Parathyroid adenoma (tissue), 2 donors: Measurements from ENCODE around the gene KCNH2.

Experiments used
- H2AFZ ChIP-seq: fragments of 300-600 bp; sonication (generic); one replicate; pipeline ENCODE4 v1.7.0; 2017; ENCODE audit warnings: antibody characterized with exemption, mild to moderate bottlenecking
- H3K27ac ChIP-seq: fragments of 300-600 bp; sonication (generic); one replicate; pipeline ENCODE4 v1.7.0; 2017
- H3K27me3 ChIP-seq: fragments of 300-600 bp; sonication (generic); one replicate; pipeline ENCODE4 v1.7.0; 2017; ENCODE audit warnings: low read length; ENCODE audit not compliant: control insufficient read depth, insufficient read depth
- H3K36me3 ChIP-seq: fragments of 300-600 bp; sonication (generic); one replicate; pipeline ENCODE4 v1.7.0; 2017; ENCODE audit warnings: low read length; ENCODE audit not compliant: control insufficient read depth, insufficient read depth
- H3K4me1 ChIP-seq: fragments of 300-600 bp; sonication (generic); one replicate; pipeline ENCODE4 v1.7.0; 2017; ENCODE audit warnings: control low read depth
- H3K4me2 ChIP-seq: fragments of 300-600 bp; sonication (generic); one replicate; pipeline ENCODE4 v1.7.0; 2017; ENCODE audit warnings: low read length
- H3K4me3 ChIP-seq: fragments of 300-600 bp; sonication (generic); one replicate; pipeline ENCODE4 v1.7.0; 2017; ENCODE audit warnings: low read depth, low read length
- H3K79me2 ChIP-seq: fragments of 300-600 bp; sonication (generic); one replicate; pipeline ENCODE4 v1.7.0; 2017; ENCODE audit warnings: control low read depth
- H3K9ac ChIP-seq: fragments of 300-600 bp; sonication (generic); one replicate; pipeline ENCODE4 v1.7.0; 2017; ENCODE audit warnings: mild to moderate bottlenecking
- H3K9me3 ChIP-seq: fragments of 300-600 bp; sonication (generic); one replicate; pipeline ENCODE4 v1.7.0; 2017; ENCODE audit warnings: low read length; ENCODE audit not compliant: control insufficient read depth
- TF ChIP-seq, protein P1 (sequence below): fragments of 300-600 bp; sonication (generic); IDR thresholded peaks from one replicate; pipeline ENCODE4 v1.7.0; 2017; ENCODE audit warnings: antibody characterized with exemption, mild to moderate bottlenecking
- donor health status: primary hyperparathyroidism.

The KCNH2 gene

DNA sequence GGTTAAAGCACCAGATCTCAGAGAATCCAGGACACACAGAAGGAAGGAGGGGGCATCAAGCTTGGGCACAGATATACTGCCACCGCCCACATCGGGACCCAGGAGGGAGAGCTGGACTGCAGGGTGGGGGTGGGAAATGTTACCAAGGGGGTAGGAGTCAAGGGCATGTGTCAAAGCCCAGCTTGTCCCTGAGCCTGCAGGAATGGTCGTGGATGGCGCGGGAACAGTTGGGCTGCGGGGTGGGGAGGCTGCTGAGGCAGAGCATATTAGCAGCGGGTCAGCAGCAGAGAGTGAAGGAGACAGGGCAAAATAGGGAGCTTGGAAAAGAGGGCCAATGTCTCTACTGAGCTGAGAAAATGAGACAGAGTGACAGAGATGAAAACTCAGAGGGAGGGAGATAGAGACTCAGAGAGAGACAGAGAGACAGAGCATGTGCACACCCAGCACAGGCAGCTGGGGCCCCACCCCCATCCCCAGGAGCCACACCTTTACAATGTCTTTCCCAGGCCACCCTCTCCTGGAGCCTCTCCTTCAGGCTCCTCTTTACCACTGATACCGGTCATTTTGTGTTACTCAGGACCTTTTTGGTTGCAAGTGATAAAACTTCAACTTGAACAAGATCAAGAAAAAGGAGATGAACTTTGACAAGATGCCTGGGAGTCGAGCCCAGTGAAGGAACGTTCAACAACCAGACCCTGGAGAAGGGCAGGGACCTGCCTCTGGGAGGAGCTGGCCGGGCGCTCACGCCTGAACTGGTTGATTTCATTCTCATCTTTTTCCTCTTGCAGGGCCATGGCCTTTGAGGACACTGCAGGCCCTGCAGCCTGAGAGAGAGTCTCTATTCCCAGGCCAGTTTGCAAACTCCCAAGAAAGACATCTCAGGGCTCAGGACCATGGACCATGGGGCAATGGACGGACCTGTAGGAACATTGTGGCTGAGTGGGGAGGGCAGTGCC lies 75.8 kb downstream of the KCNH2 start:
- no peaks in the 10 kb centered on the region for H3K36me3 ChIP-seq
- H3K9me3 ChIP-seq: no peaks in the 10 kb centered on the region
- no peaks in the 10 kb centered on the region for H3K4me1 ChIP-seq
- no peak overlapping the region for H3K27ac ChIP-seq
- no peaks in the 10 kb centered on the region for H3K79me2 ChIP-seq
- no peak overlapping the region for H3K4me3 ChIP-seq
- TF ChIP-seq, protein P1, sequence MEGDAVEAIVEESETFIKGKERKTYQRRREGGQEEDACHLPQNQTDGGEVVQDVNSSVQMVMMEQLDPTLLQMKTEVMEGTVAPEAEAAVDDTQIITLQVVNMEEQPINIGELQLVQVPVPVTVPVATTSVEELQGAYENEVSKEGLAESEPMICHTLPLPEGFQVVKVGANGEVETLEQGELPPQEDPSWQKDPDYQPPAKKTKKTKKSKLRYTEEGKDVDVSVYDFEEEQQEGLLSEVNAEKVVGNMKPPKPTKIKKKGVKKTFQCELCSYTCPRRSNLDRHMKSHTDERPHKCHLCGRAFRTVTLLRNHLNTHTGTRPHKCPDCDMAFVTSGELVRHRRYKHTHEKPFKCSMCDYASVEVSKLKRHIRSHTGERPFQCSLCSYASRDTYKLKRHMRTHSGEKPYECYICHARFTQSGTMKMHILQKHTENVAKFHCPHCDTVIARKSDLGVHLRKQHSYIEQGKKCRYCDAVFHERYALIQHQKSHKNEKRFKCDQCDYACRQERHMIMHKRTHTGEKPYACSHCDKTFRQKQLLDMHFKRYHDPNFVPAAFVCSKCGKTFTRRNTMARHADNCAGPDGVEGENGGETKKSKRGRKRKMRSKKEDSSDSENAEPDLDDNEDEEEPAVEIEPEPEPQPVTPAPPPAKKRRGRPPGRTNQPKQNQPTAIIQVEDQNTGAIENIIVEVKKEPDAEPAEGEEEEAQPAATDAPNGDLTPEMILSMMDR: no peak
- H3K4me2 ChIP-seq: no peak overlapping the region
- no peaks in the 10 kb centered on the region for H3K27me3 ChIP-seq
- no peak overlapping the region for H2AFZ ChIP-seq
- H3K9ac ChIP-seq: no peak overlapping the region

DNA sequence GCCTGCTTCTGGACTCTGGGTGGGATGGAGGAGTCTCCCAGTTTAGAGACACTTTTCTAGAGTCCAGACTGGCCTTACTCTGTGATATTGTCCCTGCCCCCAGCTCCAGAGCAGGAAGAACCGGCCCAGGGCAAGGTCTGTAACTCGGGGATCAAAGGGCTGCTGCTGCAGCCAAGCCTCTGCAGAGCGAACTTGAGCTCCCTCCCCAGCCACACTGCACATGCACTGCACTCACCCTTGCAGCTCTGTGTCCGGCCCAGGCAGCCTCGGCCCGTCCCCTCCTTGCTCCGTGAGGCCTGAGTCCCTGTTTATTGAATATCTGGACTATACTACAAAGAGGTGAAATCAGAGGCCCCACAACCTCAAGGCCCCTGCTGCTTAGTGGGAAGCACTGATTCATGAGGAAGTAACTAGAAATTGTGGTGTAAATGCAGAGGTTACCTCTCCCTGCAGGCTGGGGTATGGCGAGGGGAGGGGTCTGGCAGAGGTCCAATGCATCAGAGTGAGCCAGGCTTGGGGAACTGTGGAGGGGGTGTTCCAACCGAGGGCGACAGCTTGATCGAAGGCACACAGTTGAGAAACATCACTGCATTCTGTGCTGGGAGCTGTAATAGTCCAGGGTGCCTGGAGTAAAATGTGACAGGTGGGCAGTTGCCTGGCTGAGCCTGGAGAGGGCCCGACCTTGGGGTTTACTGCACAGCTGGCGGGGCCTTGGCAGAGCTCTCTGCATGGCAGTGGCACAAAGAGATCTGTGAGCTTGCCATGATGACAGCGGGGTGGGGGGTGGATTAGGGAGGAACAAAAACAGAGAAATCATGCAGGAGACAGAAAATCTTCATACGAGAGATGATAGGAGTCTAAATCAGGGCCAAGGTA lies 76.7 kb downstream of the KCNH2 start:
- Histone ChIP-seq H2AFZ (no peak overlapping the region), H3K36me3 (no peaks in the 10 kb centered on the region), H3K27ac (no peak overlapping the region), H3K4me3 (no peak overlapping the region), H3K79me2 (no peaks in the 10 kb centered on the region), H3K9me3 (no peaks in the 10 kb centered on the region), H3K4me1 (no peaks in the 10 kb centered on the region), H3K4me2 (no peak overlapping the region), H3K27me3 (no peaks in the 10 kb centered on the region), H3K9ac (no peak overlapping the region)
- TF ChIP-seq, protein P1: no peak

DNA sequence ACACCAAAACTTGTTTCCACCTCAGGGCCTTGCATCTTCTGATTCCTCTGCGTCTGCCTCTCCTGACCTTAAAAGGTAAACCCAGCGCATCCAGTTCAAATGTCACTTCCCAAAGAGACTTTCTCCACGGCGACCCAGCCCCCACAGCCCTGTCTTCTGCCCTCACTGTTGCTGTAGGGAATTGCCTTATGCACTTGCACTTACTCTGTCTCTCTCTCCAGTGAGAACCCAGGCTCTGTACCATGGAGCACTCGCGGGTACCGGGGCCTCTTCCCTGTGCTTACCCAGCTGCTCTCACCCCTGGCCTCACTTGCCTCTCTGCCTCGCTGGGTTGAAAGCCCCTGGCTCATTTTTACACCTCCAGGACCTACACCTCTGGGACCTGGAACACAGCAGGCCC lies 77.4 kb downstream of the KCNH2 start:
- Histone ChIP-seq H3K79me2 (no peaks in the 10 kb centered on the region), H3K27me3 (no peaks in the 10 kb centered on the region), H3K4me1 (no peaks in the 10 kb centered on the region), H3K4me2 (no peak overlapping the region), H3K27ac (no peak overlapping the region), H3K9me3 (no peaks in the 10 kb centered on the region), H3K36me3 (no peaks in the 10 kb centered on the region), H3K9ac (no peak overlapping the region), H3K4me3 (no peak overlapping the region), H2AFZ (no peak overlapping the region)
- TF ChIP-seq, protein P1: no peak

DNA sequence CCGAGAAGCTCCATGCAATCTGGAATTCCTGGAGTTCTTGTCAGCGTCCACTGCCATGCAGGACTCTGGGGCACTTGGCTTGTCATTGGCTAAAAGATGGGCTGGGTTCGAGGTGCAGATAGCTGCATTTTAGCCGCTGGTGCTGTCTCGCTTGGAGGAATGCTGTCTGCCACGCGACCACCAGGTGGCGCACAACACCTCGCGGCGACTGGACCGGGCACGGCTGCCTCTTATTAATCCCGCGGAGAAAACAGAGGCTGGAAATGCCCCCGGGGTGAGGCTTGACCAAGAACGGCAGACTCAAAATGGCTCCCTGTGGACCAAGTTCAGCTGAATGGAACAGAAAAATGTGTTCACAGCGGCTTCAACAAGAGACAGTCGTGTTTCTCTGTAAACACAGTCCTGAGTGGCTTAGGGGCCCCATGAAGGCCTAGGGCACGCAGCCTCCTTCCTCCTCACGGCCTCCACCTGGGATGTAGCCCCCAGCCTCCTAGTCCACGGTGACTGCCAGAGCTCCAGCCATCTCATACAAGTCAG lies 79.6 kb downstream of the KCNH2 start:
- H3K4me2 ChIP-seq: no peak overlapping the region
- H3K27me3 ChIP-seq: no peaks in the 10 kb centered on the region
- no peaks in the 10 kb centered on the region for H3K9me3 ChIP-seq
- H3K9ac ChIP-seq: no peak overlapping the region
- no peaks in the 10 kb centered on the region for H3K4me1 ChIP-seq
- H3K36me3 ChIP-seq: no peaks in the 10 kb centered on the region
- no peaks in the 10 kb centered on the region for H3K79me2 ChIP-seq
- H3K27ac ChIP-seq: no peak overlapping the region
- TF ChIP-seq, protein P1: peak; percentile 97
- H3K4me3 ChIP-seq: no peak overlapping the region
- peak overlapping the region; percentile 59 for H2AFZ ChIP-seq
